GM19035 (cell line): ENCODE data around the gene DENND2D.
A peak's percentile ranks its signal among the peaks of the same experiment; 100 is the strongest.

ENCODE experiments used
- ATAC-seq: cut with Tn5 transposase; IDR thresholded peaks from one replicate; pipeline ENCODE4 v1.9.1; 2021; ENCODE audit not compliant: unreplicated experiment

Gene DENND2D

DNA sequence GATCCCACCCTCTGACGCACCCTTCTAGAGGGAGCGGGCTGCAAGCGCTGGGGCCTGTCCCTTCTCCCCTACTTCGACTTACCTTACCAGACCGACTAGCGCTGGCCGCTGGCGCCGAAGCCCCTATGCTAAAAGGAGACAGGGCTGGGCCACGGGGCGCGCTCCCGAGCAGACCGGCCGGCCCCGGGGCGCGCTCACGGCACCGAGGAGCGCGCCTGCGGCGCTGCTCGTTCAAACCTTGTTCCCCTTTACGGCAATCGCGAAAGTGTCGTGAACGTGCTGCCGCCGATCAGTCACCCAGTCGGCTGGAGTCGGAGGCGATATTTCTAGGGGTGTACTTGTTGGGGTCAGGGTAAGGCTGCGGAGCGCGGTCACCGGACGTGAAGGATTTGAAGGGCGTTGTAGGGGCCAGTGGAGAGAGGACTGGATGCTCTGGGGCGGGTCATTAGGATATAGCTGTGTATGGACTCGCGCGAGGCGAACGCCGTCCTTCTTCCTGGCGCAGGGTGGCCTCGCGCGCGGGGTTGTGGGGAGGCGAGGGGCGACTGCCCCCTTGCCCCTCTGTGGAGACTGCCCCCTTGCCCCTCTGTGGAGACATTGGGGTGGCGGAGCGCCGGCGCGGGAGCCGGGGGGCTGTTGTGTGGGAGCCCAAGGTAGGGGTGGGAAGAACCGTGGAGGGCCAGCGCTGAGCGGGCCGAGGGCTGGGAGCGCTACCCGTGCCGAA lies 60.3 kb downstream of the DENND2D start, which contains the start of the genes CEPT1 and DRAM2:
Gene CEPT1, plus strand, starts transcription at position 268 of the 724 bp plus-strand sequence. CDS start 7,492 bp downstream, outside the sequence.
Gene DRAM2, minus strand, starts transcription at position 138 of the 724 bp plus-strand sequence. CDS start 8,539 bp downstream, outside the sequence.
- ATAC-seq: peak; percentile 71

DNA sequence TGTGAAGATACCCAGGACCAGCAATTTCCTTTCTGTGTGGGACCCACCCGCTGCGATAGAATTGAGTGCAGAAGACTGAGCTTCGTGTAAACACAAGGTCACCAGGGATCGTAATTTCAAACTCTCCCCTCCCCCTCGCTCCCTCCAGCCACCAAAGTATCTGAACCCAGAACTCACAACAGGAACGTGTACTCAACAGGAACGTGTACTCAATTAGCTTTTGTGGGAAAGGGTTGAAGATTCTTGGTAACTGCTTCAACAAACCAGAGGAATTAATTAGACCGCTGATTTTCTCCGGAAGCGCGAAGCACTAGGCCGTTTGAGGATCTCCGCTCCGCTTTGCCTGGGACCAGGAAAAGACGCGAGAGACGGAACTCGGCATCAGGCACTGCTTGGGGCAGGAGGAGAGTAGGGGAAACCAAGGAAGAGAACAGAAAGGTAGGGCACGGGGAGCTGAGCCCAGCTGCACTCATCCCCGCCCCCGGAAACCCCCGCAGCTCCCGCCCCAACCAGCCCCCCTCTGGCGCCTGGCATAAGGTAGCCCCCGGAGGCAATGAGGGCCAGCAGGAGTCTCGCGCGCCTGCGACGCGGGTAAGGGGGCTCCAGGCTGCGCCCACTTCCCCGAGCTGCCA lies 61.0 kb downstream of the DENND2D start:
- peak; percentile 37 for ATAC-seq
